GM19239 (cell line): Measurements from ENCODE around the gene WNT7B.

ENCODE experiments used
- DNase-seq: peaks from one replicate; pipeline ENCODE4 v3.0.0; 2011; ENCODE audit warnings: low spot score; ENCODE audit not compliant: insufficient read length
- FAIRE-seq: peaks from 2 replicates; lab custom pipeline; 2011; peaks lifted over from hg19 to GRCh38; lab: Jason Lieb, UNC

WNT7B gene

DNA sequence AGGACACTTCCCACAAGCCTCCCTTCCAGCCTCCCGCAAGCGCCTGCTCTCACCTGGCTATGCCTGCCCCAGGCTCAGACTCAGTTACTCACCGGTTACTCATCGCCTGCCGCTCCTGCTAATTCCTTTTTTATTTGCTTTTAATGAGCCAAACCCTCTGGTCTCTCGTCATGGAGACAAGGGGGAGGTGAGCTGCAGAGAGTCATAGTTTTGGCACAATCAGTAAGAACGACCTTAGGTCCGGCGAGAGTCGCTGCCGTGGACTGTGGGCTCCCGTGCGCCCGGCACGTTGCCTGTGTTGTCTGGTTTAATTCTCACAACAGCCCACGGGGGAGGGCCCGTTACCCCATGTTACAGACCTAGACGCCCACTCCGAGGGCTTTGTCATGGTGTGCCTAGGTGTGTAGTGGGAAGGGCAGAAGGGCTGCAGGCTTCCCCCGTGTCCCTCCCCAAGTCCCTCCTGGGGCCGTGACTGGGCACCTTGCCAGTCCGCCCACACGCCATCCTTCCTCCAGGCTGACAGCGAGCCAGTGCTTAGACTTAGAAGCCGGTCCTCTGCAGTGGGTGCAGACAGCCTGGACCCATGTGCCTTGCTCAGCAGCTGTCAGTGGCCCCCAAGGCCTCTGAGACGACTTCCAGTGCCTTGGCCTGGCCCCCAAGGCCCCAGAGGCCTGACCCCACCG lies 42.2 kb downstream of the WNT7B start:
- no peak for FAIRE-seq
- DNase-seq: no peak

DNA sequence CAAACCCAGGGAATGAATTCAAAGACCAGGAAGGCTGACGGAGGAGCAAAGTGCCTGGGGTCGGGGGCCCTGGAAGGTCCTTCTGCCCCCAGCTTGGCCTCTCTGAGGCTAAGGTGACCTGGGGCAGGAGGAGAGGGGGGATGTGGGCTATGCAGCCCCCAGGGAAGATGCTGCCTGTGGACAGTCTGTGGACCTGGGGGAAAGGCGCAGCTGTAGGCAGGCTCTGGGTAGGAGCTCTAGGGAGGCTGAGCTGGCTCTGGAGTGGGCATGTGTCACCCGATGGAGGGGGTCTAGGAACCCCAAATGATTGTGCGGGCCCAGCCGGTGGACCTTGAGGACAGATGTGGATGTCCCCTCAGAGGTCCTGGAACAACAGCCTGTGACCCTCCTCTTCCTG lies 42.8 kb downstream of the WNT7B start:
- FAIRE-seq: no peak
- no peak for DNase-seq

- FAIRE-seq: no peak
Measured at GRCh38 chr22:45933506-45934167, 43.3 kb downstream of the WNT7B start.

GRCh38 chr22:45932071-45932470 lies 44.9 kb downstream of the WNT7B start:
- no peak for DNase-seq
- no peak for FAIRE-seq

More at GRCh38 chr22:45933506-45934167, 43.3 kb downstream of the WNT7B start:
- no peak for DNase-seq

GRCh38 chr22:45931042-45931441 lies 45.9 kb downstream of the WNT7B start:
- FAIRE-seq (no peak), DNase-seq (no peak)

- DNase-seq (no peak), FAIRE-seq (no peak)
Measured at GRCh38 chr22:45930324-45930723, 46.6 kb downstream of the WNT7B start.

- FAIRE-seq (no peak), DNase-seq (no peak)
Measured at GRCh38 chr22:45929649-45930048, 47.3 kb downstream of the WNT7B start.

- no peak for DNase-seq
- FAIRE-seq: no peak
Measured at GRCh38 chr22:45928726-45929368, 48.1 kb downstream of the WNT7B start.

DNA sequence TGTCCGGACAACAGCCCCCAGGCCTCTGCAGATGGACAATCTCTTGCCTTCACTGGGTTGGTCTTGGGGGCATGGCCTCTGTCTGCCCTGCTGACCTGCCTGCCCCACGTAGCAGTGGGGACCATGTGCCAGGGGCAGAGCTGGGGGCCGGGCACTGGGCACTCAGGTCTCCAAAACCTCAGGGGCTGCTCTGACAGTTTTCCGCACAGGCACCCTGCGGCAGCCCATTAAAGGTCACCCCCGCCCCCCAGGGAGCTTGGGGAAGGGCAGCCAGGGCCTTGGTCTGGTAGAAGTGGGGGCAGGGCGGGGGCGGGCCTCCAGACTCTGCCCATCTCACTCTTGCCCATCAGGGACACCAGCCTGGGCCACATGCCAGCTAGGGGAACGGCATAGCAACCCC lies 49.9 kb downstream of the WNT7B start:
- FAIRE-seq: no peak
- DNase-seq: no peak

GRCh38 chr22:45926433-45926832 lies 50.5 kb downstream of the WNT7B start:
- no peak for FAIRE-seq
- DNase-seq: no peak

DNA sequence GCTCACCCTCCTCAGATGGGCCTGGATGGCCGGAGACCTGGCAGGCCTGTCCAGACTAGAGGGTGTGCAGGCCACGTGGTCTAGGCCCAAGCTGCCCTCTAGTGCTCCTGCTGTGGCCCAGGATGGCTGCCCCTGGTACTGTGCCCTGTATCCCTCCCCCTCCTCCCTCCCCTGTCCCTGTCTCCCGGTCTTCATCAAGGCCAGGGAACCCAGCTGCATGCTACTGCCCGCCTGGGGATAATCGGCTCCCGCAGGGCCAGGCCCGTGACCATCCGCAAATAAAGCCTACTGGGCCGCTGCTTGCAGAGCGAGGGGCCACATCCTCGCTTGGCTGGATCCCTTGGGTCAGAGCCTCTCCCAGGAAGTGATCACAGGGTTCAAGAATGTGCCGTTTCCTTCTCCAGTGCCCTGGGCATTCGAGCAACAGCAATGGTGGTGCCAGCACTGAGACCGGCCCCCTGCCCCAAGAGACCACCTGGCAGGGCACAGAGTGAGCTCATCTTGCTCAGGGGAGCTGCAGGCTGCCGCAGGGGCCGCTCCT lies 51.1 kb downstream of the WNT7B start:
- no peak for FAIRE-seq
- DNase-seq: no peak

DNA sequence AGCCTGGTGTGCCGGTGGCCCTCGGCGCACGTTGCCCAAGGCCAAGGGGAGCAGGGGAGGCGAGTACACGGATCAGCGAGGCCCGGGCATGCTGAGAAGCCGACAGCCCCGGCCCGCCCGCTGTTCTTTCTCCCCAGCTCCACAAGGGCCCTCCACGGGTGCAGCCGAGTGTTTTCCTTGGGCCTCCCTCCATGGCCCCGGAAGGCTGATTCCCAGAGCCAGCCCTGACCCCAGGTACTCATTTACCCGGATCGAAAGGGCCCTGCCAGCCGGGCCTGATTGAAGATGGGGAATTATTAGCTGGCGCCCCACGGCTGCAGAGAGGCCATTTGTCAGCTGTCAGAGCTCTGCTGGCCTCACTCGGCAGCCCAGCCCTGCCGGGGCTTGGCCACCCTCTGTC lies 53.1 kb downstream of the WNT7B start:
- no peak for FAIRE-seq
- no peak for DNase-seq

GRCh38 chr22:45923212-45923611 lies 53.8 kb downstream of the WNT7B start:
- DNase-seq (no peak), FAIRE-seq (no peak)

- no peak for DNase-seq
Measured at GRCh38 chr22:45922661-45923060, 54.3 kb downstream of the WNT7B start.

DNA sequence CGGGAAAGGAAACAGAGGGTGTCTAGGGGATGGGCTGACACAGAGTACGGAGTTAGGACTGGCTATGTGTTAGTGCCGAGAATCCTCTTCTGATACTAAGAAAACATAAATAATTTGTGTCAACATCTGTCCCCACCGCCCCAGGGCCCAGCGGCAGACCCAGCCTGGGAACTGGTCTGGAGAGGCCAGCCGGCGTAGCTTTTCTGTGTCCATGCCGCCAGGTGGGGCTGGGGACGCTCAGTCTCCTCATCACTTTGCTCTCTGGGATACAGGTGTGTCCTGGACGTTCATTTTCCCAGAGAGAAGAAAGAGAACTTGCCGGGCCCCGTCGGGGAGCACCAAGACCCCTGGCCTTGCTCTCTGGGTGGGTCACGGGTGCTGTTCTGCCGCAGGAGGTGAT lies 54.7 kb downstream of the WNT7B start:
- DNase-seq: no peak
- FAIRE-seq: no peak

More at GRCh38 chr22:45922661-45923060, 54.3 kb downstream of the WNT7B start:
- FAIRE-seq: no peak

- no peak for FAIRE-seq
- DNase-seq: no peak
Measured at GRCh38 chr22:45919504-45920286, 57.3 kb downstream of the WNT7B start.

DNA sequence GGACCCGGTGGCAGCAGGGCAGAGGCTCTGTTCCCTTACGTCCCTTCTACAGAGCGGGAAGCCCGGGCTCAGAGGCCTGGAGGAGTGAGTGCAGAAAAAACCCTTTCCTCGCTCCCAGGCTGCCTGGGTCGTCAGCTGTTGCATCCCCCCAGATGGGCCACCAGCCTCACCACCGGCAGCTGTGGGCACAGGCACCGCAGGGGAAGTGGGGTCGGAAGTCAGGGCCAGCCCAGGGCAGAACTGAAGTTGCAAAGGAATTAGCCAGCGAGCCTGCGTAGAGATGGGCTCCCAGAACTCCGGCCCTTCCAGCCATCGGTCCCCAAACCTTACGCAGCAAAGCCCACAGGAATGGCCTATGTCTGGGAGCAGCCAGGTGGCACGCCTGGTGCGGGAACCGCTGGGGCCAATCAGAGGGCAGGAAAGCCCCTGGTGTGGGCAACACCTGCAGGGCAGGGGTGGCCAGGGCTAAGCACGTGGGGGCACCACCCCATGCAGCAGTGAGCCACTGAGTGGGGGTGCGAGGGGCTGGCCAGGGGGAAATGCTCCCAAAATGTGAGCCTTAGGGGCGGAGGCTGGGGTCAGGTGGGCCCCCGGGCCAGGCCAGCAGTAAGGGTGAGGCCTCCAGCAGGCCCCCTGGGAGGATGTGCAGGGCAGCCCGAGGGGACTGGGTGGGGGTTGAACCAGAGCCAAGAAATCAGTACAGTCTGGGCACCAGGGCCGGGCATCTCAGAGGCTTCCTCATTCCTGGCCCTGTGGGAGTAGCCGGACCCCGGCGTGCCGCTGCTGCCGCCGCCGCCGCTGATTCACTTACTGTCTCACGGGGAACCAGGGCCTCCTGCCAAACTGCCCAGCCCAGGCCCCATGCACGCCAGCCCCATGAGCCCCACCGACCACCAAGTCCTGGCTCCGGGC lies 58.2 kb downstream of the WNT7B start:
- FAIRE-seq: no peak
- DNase-seq: no peak

DNA sequence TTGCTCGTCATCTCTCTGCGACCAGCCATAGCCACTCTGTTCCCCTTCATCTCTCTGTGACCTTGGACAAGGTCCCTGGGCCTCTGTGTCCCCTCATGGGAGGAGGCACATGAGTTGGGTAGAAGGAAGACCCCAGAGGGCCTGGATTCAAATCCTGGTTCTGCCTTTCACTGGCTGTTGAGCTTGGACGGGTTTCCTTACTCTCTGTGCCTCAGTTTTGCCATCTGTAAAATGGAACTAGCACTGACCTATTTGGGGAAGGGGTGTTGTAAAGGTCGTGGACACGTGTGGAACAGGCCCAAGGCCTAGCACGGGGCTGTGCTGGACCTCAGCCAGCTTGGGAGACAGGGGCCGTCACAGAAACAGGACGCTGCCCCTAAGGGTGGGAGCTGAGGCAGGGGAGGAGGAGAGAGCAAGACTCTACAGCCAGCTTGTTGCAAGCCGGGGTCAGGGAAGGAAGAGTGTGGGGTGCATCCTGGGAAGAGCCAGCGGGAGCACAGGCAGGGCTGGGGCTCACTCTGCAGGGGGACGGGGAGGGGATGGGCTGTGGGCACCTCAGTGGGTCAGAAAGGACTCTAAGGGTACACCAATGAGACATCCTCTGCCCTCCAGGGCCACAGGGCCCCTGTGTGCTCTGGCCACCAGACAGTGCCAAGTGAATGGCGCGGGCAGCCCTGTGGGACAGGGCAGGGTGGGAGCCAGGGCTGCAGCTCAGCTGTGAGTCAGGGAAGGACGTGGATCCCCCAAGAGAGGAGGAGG lies 59.1 kb downstream of the WNT7B start:
- no peak for DNase-seq
- FAIRE-seq: no peak

DNA sequence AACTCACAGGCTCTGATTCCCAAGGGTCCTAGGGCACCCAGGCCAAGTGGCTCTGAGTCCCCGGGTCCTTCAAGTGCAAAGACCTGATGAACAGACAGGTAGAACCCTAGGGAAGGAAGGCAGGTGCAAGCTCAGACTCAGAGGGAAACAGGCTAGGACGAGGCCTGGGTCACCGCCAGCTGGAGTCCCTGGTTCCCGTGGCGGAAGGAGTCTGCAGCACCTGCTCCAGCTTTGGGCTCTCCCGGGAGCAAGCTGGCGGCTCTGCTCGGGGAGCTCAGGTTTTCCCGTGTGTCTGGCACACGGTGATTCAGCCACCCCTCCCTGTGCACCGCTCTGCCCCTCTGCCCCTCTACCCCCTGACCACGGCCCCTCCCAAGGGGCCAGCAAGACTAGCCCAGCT lies 59.8 kb downstream of the WNT7B start:
- no peak for DNase-seq
- FAIRE-seq: no peak
